HG02610 (cell line): Measurements from ENCODE around the gene CTNNA3.

Source experiments
- ATAC-seq: cut with Tn5 transposase; IDR thresholded peaks from one replicate; pipeline ENCODE4 v1.9.1; 2021; ENCODE audit warnings: mild to moderate bottlenecking, moderate library complexity; ENCODE audit not compliant: unreplicated experiment

The CTNNA3 gene

DNA sequence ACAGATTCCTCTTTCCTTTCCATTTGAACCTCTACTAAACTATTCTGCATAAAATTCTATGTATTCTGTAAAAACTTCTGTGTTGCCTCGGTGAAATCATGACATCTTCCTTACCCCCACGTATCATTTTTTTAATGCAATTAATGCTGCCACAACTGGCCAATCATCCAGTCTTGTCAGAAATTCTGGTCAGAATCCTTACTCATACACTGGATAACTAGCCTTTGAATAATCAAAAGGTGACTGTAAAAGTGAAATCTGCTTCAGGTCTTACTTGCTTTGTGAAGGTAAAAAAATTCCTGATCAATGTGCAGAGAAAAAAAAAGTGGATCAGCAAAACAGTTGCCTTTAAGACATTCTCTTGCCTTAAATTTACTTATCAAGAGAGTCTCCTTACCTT, 859.2 kb downstream of the CTNNA3 start:
- ATAC-seq: no peak

- ATAC-seq: no peak
Observed at GRCh38 chr10:66836057-66836456, 859.9 kb downstream of the CTNNA3 start.

GRCh38 chr10:66835400-66835799, 860.6 kb downstream of the CTNNA3 start:
- ATAC-seq: no peak

GRCh38 chr10:66834802-66835201, 861.2 kb downstream of the CTNNA3 start:
- no peak for ATAC-seq

GRCh38 chr10:66833861-66834260, 862.1 kb downstream of the CTNNA3 start:
- ATAC-seq: no peak

DNA sequence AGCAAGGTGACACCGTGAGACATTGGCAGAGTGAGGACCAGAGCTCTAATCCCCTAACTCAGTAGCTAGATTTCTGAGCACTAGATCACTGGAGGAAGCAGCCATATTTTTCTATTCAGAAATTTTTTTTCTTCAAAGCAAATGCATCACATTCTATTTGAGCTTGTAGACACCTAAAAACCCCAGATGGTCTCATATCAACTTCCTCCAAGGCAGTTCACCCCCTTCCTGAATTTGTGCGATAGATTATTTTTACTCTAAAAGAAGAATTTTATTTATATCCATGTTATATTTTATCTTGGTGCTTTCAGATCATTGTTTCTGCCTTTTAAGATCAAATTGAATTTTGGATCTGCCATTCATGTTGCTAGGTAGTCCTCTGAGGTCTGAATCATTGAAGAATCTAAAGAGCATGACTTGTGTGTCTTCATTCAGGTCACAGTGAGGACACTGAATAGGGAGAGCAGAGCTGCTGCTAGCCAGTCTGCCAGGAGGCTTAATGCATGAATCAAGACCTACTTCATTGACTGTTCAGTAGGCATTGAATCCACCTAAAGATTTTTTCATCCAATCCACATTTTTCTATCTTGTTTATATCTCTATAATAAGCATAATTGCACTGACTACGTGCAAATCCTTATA, 863.1 kb downstream of the CTNNA3 start:
- ATAC-seq: no peak

- no peak for ATAC-seq
Observed at GRCh38 chr10:66828957-66829356, 867.0 kb downstream of the CTNNA3 start.

- no peak for ATAC-seq
Observed at GRCh38 chr10:66827353-66827752, 868.6 kb downstream of the CTNNA3 start.

GRCh38 chr10:66823301-66823700, 872.7 kb downstream of the CTNNA3 start:
- ATAC-seq: no peak

GRCh38 chr10:66822801-66823200, 873.2 kb downstream of the CTNNA3 start:
- ATAC-seq: no peak

DNA sequence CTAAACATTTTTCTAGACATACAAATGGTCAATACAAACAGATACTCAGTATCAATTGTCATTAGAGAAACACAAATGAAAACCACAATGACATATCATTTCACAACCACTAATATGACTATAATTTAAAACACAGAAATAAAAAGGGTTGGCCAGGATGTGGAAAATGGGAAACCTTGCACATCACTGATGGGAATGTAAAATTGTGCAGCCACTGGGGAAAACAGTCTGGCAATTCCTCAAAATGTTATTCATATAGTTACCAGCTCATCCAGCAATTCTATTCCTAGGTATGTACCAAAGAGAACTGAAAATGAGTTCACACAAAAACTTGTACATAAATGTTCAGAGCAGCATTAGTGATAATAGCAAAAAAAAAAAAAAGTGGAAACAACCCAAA, 876.3 kb downstream of the CTNNA3 start:
- no peak for ATAC-seq

DNA sequence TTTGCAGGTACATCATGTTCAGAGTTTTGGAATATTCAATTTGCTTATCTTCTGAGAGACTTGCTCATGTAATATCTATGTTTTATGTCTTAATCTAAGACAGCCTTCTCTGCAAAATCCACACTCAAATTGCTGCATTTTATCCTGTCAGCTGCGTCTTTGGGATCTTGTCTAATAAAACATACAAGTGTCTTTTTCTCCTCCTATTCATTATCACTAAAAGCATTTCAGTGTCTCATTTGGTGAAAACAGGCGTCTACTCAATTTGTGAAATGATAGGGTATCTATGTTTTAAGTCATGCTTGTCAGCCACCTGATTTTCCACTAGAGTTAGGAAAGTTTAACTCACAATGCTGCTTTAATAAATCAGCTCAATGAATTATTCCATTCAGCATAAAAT, 882.9 kb downstream of the CTNNA3 start:
- ATAC-seq: no peak

GRCh38 chr10:66811211-66811610, 884.8 kb downstream of the CTNNA3 start:
- ATAC-seq: no peak

- ATAC-seq: no peak
Observed at GRCh38 chr10:66809402-66809801, 886.6 kb downstream of the CTNNA3 start.

GRCh38 chr10:66805612-66806011, 890.4 kb downstream of the CTNNA3 start:
- ATAC-seq: no peak

- ATAC-seq: no peak
Observed at GRCh38 chr10:66804962-66805361, 891.0 kb downstream of the CTNNA3 start.

- no peak for ATAC-seq
Observed at GRCh38 chr10:66803174-66803573, 892.8 kb downstream of the CTNNA3 start.

- no peak for ATAC-seq
Observed at GRCh38 chr10:66799474-66799873, 896.5 kb downstream of the CTNNA3 start.

DNA sequence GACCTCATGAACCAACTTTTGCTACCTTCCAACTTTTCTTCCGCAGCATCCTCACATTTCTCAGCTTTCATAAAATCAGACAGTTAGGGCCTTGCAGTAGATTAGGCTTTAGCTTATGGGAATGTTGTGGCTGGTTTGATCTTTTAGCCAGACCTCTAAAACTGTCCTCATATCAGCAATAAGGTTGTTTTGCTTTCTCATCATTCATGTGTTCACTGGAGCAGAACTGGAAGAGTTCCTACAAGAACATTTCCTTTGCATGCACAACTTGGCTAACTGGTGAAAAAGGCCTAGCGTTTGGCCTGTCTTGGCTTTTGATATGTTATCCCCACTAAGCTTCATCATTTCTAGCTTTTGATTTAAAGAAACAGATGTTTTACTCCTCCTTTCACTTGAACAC, 900.1 kb downstream of the CTNNA3 start:
- ATAC-seq: no peak

DNA sequence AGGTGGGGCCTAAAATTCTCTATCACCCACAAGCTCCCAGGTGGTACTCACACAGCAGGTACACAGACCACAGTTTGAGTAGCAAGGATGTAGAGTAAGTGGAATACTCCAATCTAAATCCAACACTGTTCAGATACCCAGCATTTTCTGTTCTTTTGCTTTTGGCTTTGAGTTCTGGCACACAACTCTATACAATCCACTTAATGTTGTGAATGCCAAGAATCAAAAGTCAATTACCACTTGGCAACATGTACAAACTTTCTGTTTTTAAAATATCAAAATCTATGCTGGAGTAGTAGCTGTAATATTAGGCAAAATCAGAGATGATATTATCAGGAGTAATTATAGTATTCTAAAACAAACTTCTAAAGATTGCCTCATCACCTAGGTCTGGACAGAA, 903.6 kb downstream of the CTNNA3 start:
- no peak for ATAC-seq

- ATAC-seq: no peak
Observed at GRCh38 chr10:66788178-66788987, 907.6 kb downstream of the CTNNA3 start.

- no peak for ATAC-seq
Observed at GRCh38 chr10:66786709-66787108, 909.3 kb downstream of the CTNNA3 start.

GRCh38 chr10:66784770-66785169, 911.2 kb downstream of the CTNNA3 start:
- no peak for ATAC-seq
